ENCODE data around the gene TNK2. TPM values are rescaled to one million over a fixed set of nuclear protein-coding genes. Genes with fewer than 3 reads are reported as not detected.

TNK2 gene
- polyA plus RNA-seq, 1 donor (not counting 4 experiments of a cell fraction or from before 2014, with no cell fraction given): 15.8 TPM

- no peaks in the 10 kb centered on the region for H3K27me3 ChIP-seq (ENCODE audit: control insufficient read depth, extremely low read depth, insufficient read depth, low read length)
- H3K4me3 ChIP-seq (ENCODE audit: control insufficient read depth in 2 of 3, extremely low read depth in 1 of 3, insufficient read depth in 2 of 3, low read depth in 1 of 3, low read length in 3 of 3): no peak overlapping the region
- no peaks in the 10 kb centered on the region for H4K20me1 ChIP-seq (ENCODE audit: control insufficient read depth, extremely low read depth, insufficient read depth, low read length)
- H3K9ac ChIP-seq (ENCODE audit: control insufficient read depth, extremely low read depth, insufficient read depth, low read length): no peak overlapping the region
- no peak for DNase-seq (ENCODE audit: low read depth, low spot score)
- no peaks in the 10 kb centered on the region for H3K36me3 ChIP-seq (ENCODE audit: control insufficient read depth in 2 of 2, extremely low read depth in 1 of 2, insufficient read depth in 2 of 2, low read length in 2 of 2)
- FAIRE-seq: peak; percentile 13
- no peak overlapping the region for H2AFZ ChIP-seq (ENCODE audit: control insufficient read depth, low read length)
- no peaks in the 10 kb centered on the region for H3K9me1 ChIP-seq (ENCODE audit: control insufficient read depth, extremely low read depth, insufficient read depth, low read length)
- TF ChIP-seq EZH2 (IDR thresholded peaks at IDR 0.05; ENCODE audit: low read length): no peak
- TF ChIP-seq CTCF (optimal IDR thresholded peaks at IDR 0.05 in 1 of 3, IDR thresholded peaks at IDR 0.05 in 1 of 3, conservative IDR thresholded peaks at IDR 0.05 in 1 of 3; ENCODE audit: extremely low read depth in 1 of 3, insufficient read depth in 2 of 3, low read length in 3 of 3): no peak
- peaks cover 54% of the 10 kb centered on the region for H3K4me1 ChIP-seq (ENCODE audit: control insufficient read depth, extremely low read depth, insufficient read depth, low read length)
- H3K79me2 ChIP-seq (ENCODE audit: control insufficient read depth, insufficient read depth, low read length): peaks cover 2% of the 10 kb centered on the region
- no peaks in the 10 kb centered on the region for H3K9me3 ChIP-seq (ENCODE audit: control insufficient read depth, low read depth, low read length)
- dilution Hi-C loops (cut with MboI; ENCODE audit: extremely low pct_ligation_motif_present, low sequenced_read_pairs): no loop called here
- H3K27ac ChIP-seq (ENCODE audit: control insufficient read depth, insufficient read depth, low read length): peak overlapping the region; percentile 38
- H3K4me2 ChIP-seq (ENCODE audit: control insufficient read depth, extremely low read depth, insufficient read depth, low read depth, low read length): no peak overlapping the region
Measured at GRCh38 chr3:195913382-195913781, 5.0 kb upstream of the TNK2 start.

- no peak for TF ChIP-seq EZH2 (IDR thresholded peaks at IDR 0.05; ENCODE audit: low read length)
- no peak for TF ChIP-seq CTCF (optimal IDR thresholded peaks at IDR 0.05 in 1 of 3, IDR thresholded peaks at IDR 0.05 in 1 of 3, conservative IDR thresholded peaks at IDR 0.05 in 1 of 3; ENCODE audit: extremely low read depth in 1 of 3, insufficient read depth in 2 of 3, low read length in 3 of 3)
- H3K9me1 ChIP-seq (ENCODE audit: control insufficient read depth, extremely low read depth, insufficient read depth, low read length): no peaks in the 10 kb centered on the region
- FAIRE-seq (peak; percentile 71), DNase-seq (ENCODE audit: low read depth, low spot score) (peak; percentile 93)
- dilution Hi-C loops (cut with MboI; ENCODE audit: extremely low pct_ligation_motif_present, low sequenced_read_pairs): no loop called here
- peaks cover 17% of the 10 kb centered on the region for H3K79me2 ChIP-seq (ENCODE audit: control insufficient read depth, insufficient read depth, low read length)
- H3K9me3 ChIP-seq (ENCODE audit: control insufficient read depth, low read depth, low read length): no peaks in the 10 kb centered on the region
- peak overlapping the region; percentile 93 for H3K4me2 ChIP-seq (ENCODE audit: control insufficient read depth, extremely low read depth, insufficient read depth, low read depth, low read length)
- H2AFZ ChIP-seq (ENCODE audit: control insufficient read depth, low read length): no peak overlapping the region
- peaks cover 65% of the 10 kb centered on the region for H3K4me1 ChIP-seq (ENCODE audit: control insufficient read depth, extremely low read depth, insufficient read depth, low read length)
- H3K27me3 ChIP-seq (ENCODE audit: control insufficient read depth, extremely low read depth, insufficient read depth, low read length): no peaks in the 10 kb centered on the region
- peak overlapping the region; percentile 77 for H3K27ac ChIP-seq (ENCODE audit: control insufficient read depth, insufficient read depth, low read length)
- peak overlapping the region; percentile 8 to 37 (median 26) for H3K4me3 ChIP-seq (ENCODE audit: control insufficient read depth in 2 of 3, extremely low read depth in 1 of 3, insufficient read depth in 2 of 3, low read depth in 1 of 3, low read length in 3 of 3)
- H3K9ac ChIP-seq (ENCODE audit: control insufficient read depth, extremely low read depth, insufficient read depth, low read length): peak overlapping the region; percentile 55
- H3K36me3 ChIP-seq (ENCODE audit: control insufficient read depth in 2 of 2, extremely low read depth in 1 of 2, insufficient read depth in 2 of 2, low read length in 2 of 2): no peaks in the 10 kb centered on the region
- H4K20me1 ChIP-seq (ENCODE audit: control insufficient read depth, extremely low read depth, insufficient read depth, low read length): peaks cover 11% of the 10 kb centered on the region
Measured at GRCh38 chr3:195911946-195912270, 3.6 kb upstream of the TNK2 start.

Measured in keratinocyte (primary cell).